HepG2 (cell line): Measurements from ENCODE around the gene TPI1. TPM values are rescaled to one million over a fixed set of nuclear protein-coding genes. Genes with fewer than 3 reads are reported as not detected.
A peak's percentile ranks its signal among the peaks of the same experiment; 100 is the strongest.

Source experiments
- ATAC-seq: fragments of 200-7000 bp; cut with Tn5 transposase; 3 replicates; pipeline ENCODE4 v1.9.1; 2020; ENCODE audit warnings: mild to moderate bottlenecking, moderate library complexity
- BruUV-seq: library from RNA; stranded (reverse); fragments of 400-500 nt; replicated peaks from 2 replicates; lab custom pipeline; 2021; lab: Mats Ljungman, UMichigan
- CTCF ChIA-PET: fragments of 300-600 bp; formaldehyde crosslinking; extraction: SDS; loops from one replicate; lab custom pipeline; 2021; ENCODE audit warnings: low total read pairs, inconsistent platforms, low intra/inter-chr PET ratio; lab: Yijun Ruan, JAX
- POLR2A ChIA-PET: fragments of 350-600 bp; sonication (Branson Sonifier 250); formaldehyde crosslinking; loops from one replicate; lab custom pipeline; 2020; ENCODE audit warnings: antibody characterized with exemption, inconsistent platforms; lab: Yijun Ruan, JAX
- DNase-seq: peaks from one replicate; pipeline ENCODE4 v3.0.0-alpha.2; 2015; ENCODE audit warnings: low spot score
- FAIRE-seq: peaks from 3 replicates; lab custom pipeline; 2011; peaks lifted over from hg19 to GRCh38; lab: Jason Lieb, UNC
- H2AFZ ChIP-seq: one replicate; pipeline ENCODE4 v1.6.1; 2011; ENCODE audit warnings: low read length, inconsistent platforms
- H3K27ac ChIP-seq: fragments of 300-600 bp; 3 replicates; pipeline ENCODE4 v1.8.0; 2011; ENCODE audit warnings: mixed run types, mild to moderate bottlenecking, mixed read lengths, low read length, inconsistent platforms; ENCODE audit not compliant: insufficient read depth; ENCODE audit errors: extremely low read length
- H3K27me3 ChIP-seq, 2 experiments: fragments of 200-600 bp in 1 of 2; 2 replicates in 1 of 2; 3 replicates in 1 of 2; pipeline versions ENCODE4 v1.6.0 to v1.8.0; 2011; ENCODE audit warnings: low read length in 2 of 2, mild to moderate bottlenecking in 2 of 2, moderate library complexity in 2 of 2, inconsistent platforms in 1 of 2; ENCODE audit not compliant: insufficient read depth in 2 of 2, control insufficient read depth in 1 of 2
- H3K36me3 ChIP-seq, 2 experiments: fragments of 200-600 bp in 1 of 2; replicated peaks in 1 of 2; 2 replicates in 1 of 2; 3 replicates in 1 of 2; pipeline versions ENCODE4 v1.5.1 to v1.8.0; 2011; ENCODE audit warnings: low read length in 2 of 2, inconsistent platforms in 1 of 2; ENCODE audit not compliant: insufficient read depth in 2 of 2, control insufficient read depth in 1 of 2
- H3K4me1 ChIP-seq: 2 replicates; pipeline ENCODE4 v1.5.1; 2012; ENCODE audit warnings: low read length, inconsistent platforms; ENCODE audit not compliant: insufficient read depth
- H3K4me2 ChIP-seq: 2 replicates; pipeline ENCODE4 v1.6.0; 2011; ENCODE audit warnings: low read depth, low read length, inconsistent platforms
- H3K4me3 ChIP-seq, 3 experiments: fragments of 200-600 bp in 1 of 3; sonication (generic), shearing (Covaris generic) in 1 of 3; replicated peaks in 1 of 3; 2 replicates each; pipeline ENCODE4 v1.5.1; 2011 to 2016; ENCODE audit warnings: low read length in 3 of 3, inconsistent platforms in 2 of 3, low read depth in 2 of 3, mild to moderate bottlenecking in 2 of 3, control low read depth in 1 of 3, mixed read lengths in 1 of 3; ENCODE audit not compliant: insufficient read depth in 1 of 3
- H3K79me2 ChIP-seq: one replicate; pipeline ENCODE4 v1.6.1; 2011; ENCODE audit warnings: low read length, inconsistent platforms; ENCODE audit not compliant: insufficient read depth
- H3K9ac ChIP-seq: 2 replicates; pipeline ENCODE4 v1.6.0; 2011; ENCODE audit warnings: mild to moderate bottlenecking, low read depth, low read length, inconsistent platforms; ENCODE audit not compliant: insufficient read depth
- H3K9me3 ChIP-seq: 2 replicates; pipeline ENCODE4 v1.5.1; 2012; ENCODE audit warnings: mild to moderate bottlenecking, low read length
- H4K20me1 ChIP-seq: 2 replicates; pipeline ENCODE4 v1.6.0; 2011; ENCODE audit warnings: inconsistent platforms, mild to moderate bottlenecking, low read length, moderate library complexity; ENCODE audit not compliant: insufficient read depth
- BORCS8-MEF2B ChIP-seq: sonication (generic); formaldehyde crosslinking; IDR thresholded peaks from 2 replicates; pipeline ENCODE4 v1.8.0; 2022; ENCODE audit warnings: mild to moderate bottlenecking, missing genetic modification reagents
- GATA4 ChIP-seq: sonication (generic); IDR thresholded peaks from 2 replicates; pipeline ENCODE4 v1.6.1; 2016; ENCODE audit warnings: antibody characterized with exemption, low read depth, borderline replicate concordance
- GMEB2 ChIP-seq: IDR thresholded peaks from 2 replicates; pipeline ENCODE4 v1.6.1; 2016; ENCODE audit warnings: missing biosample characterization, missing genetic modification reagents, low read depth
- KAT2B ChIP-seq: fragments of 150-350 bp; IDR thresholded peaks from 2 replicates; pipeline ENCODE4 v1.6.1; 2014; ENCODE audit warnings: low read depth, low read length, borderline replicate concordance
- LBX2 ChIP-seq: sonication (generic); formaldehyde crosslinking; IDR thresholded peaks from 2 replicates; pipeline ENCODE4 v1.5.0; 2020; ENCODE audit warnings: missing genetic modification reagents, mild to moderate bottlenecking, borderline replicate concordance
- MIER2 ChIP-seq: IDR thresholded peaks from 2 replicates; pipeline ENCODE4 v1.6.1; 2016; ENCODE audit warnings: missing biosample characterization, missing genetic modification reagents
- PHF8 ChIP-seq: sonication (generic); formaldehyde crosslinking; IDR thresholded peaks from 2 replicates; pipeline ENCODE4 v1.5.0; 2020; ENCODE audit warnings: missing genetic modification reagents
- PRPF4 ChIP-seq: fragments of 200-400 bp; formaldehyde crosslinking; IDR thresholded peaks from 2 replicates; pipeline ENCODE4 v1.6.1; 2016; ENCODE audit warnings: low read length, low read depth; ENCODE audit not compliant: poor library complexity, severe bottlenecking
- SAP130 ChIP-seq: IDR thresholded peaks from 2 replicates; pipeline ENCODE4 v1.6.1; 2016; ENCODE audit warnings: low read depth
- SRSF1 ChIP-seq: fragments of 200-400 bp; formaldehyde crosslinking; optimal IDR thresholded peaks from 2 replicates; pipeline ENCODE3; 2017; ENCODE audit warnings: mild to moderate bottlenecking, low read depth, low read length, moderate library complexity
- ZC3H13 ChIP-seq: sonication (generic); formaldehyde crosslinking; IDR thresholded peaks from 2 replicates; pipeline ENCODE4 v1.8.1; 2023; ENCODE audit warnings: mild to moderate bottlenecking, missing genetic modification reagents, moderate library complexity
- ZFP41 ChIP-seq: sonication (generic); formaldehyde crosslinking; IDR thresholded peaks from 2 replicates; pipeline ENCODE4 v1.4.0; 2020; ENCODE audit warnings: mild to moderate bottlenecking, missing genetic modification reagents, borderline replicate concordance
- ZFP91 ChIP-seq: sonication (generic); formaldehyde crosslinking; IDR thresholded peaks from 2 replicates; pipeline ENCODE4 v1.9.0; 2022; ENCODE audit warnings: missing genetic modification reagents, mild to moderate bottlenecking, borderline replicate concordance
- ZGPAT ChIP-seq: IDR thresholded peaks from 2 replicates; pipeline ENCODE4 v1.6.1; 2016; ENCODE audit warnings: mild to moderate bottlenecking
- ZNF263 ChIP-seq: sonication (generic); formaldehyde crosslinking; IDR thresholded peaks from 2 replicates; pipeline ENCODE4 v1.4.0; 2020; ENCODE audit warnings: missing genetic modification reagents
- ZNF335 ChIP-seq: sonication (generic); formaldehyde crosslinking; IDR thresholded peaks from 2 replicates; pipeline ENCODE4 v1.4.0; 2020; ENCODE audit warnings: missing genetic modification reagents
- ZNF362 ChIP-seq: sonication (generic); formaldehyde crosslinking; IDR thresholded peaks from 2 replicates; pipeline ENCODE4 v1.4.0; 2020; ENCODE audit warnings: missing genetic modification reagents, mild to moderate bottlenecking, borderline replicate concordance
- ZNF552 ChIP-seq: sonication (generic); formaldehyde crosslinking; IDR thresholded peaks from 2 replicates; pipeline ENCODE4 v1.9.0; 2022; ENCODE audit warnings: missing genetic modification reagents, mild to moderate bottlenecking, borderline replicate concordance
- ZNF605 ChIP-seq: sonication (generic); formaldehyde crosslinking; IDR thresholded peaks from 2 replicates; pipeline ENCODE4 v1.8.0; 2022; ENCODE audit warnings: mild to moderate bottlenecking, missing genetic modification reagents
- ZNF790 ChIP-seq: sonication (generic); formaldehyde crosslinking; IDR thresholded peaks from 2 replicates; pipeline ENCODE4 v1.8.0; 2022; ENCODE audit warnings: missing genetic modification reagents, mild to moderate bottlenecking, borderline replicate concordance
- WGBS: methylation state at CpG from one replicate; pipeline ENCODE4 v1.1.6; 2017; ENCODE audit warnings: low lambda C conversion rate; 5-methylcytosine and 5-hydroxymethylcytosine counted together
- in situ Hi-C: cut with HindIII; loops from 2 replicates; pipeline ENCODE4 v1.10.0; 2017; ENCODE audit warnings: low pct_unique_long_range_greater_than_20kb; ENCODE audit not compliant: extremely low pct_ligation_motif_present
- intact Hi-C: fragments of 100-400 bp; cut with micrococcal nuclease; formaldehyde crosslinking; loops from one replicate; pipeline ENCODE4 v1.10.0; 2022; ENCODE audit not compliant: unreplicated experiment
- polyA plus RNA-seq, 8 experiments: library from polyadenylated mRNA; depleted of rRNA in 3 of 8; stranded (reverse) in 7 of 8; unstranded in 1 of 8; fragments of >200 nt; fragmentation: Illumina TruSeq in 4 of 8; extraction: Trizol in 4 of 8; gene quantifications; 2 replicates each; pipeline versions ENCODE4 v1.2.1 to v1.2.3, GENCODE V29; 2011 to 2016; ENCODE audit warnings: low read depth in 4 of 8, missing spikeins in 1 of 8, mixed read lengths in 1 of 8; ENCODE audit not compliant: insufficient read depth in 1 of 8
- total RNA-seq, 5 experiments: library from RNA; depleted of rRNA; stranded (reverse); fragments of >200 nt; fragmentation: Illumina TruSeq; extraction: Trizol; gene quantifications; 2 replicates each; pipeline ENCODE4 v1.2.3, GENCODE V29; 2016; ENCODE audit warnings: low read depth in 1 of 5

The TPI1 gene
- total and polyA plus RNA-seq, 2 of the 13 experiments (the other 11 are each of a cell fraction or from before 2014, with no cell fraction given) = 945 to 2,535 TPM

- Histone ChIP-seq H4K20me1 (no peaks in the 10 kb centered on the region), H3K4me3 (no peak overlapping the region), H2AFZ (no peak overlapping the region), H3K9me3 (no peaks in the 10 kb centered on the region), H3K4me1 (peaks cover 55% of the 10 kb centered on the region), H3K9ac (no peak overlapping the region; the same call in 1 of the 2 replicates), H3K27me3 (no peaks in the 10 kb centered on the region), H3K27ac (peak overlapping the region; percentile 69), H3K36me3 (no peaks in the 10 kb centered on the region), H3K4me2 (peak overlapping the region; percentile 40), H3K79me2 (no peaks in the 10 kb centered on the region)
- in situ Hi-C loops = no loop called here
- ATAC-seq = peak; percentile 11
- FAIRE-seq = no peak
- ChIA-PET POLR2A (interaction anchor here (1.1 to 2.3 kb wide), 5 partner anchors 8 to 44 kb away, joined by 3 to 9 read pairs (median 5); partner anchors contain the start of genes C12orf57, RNU7-1, SPSB2 and TPI1), CTCF (no interaction called here)
- BruUV-seq = no TSS peak
- 39% methylated on average over 5 of the region's 5 CpGs for WGBS
- no peak for DNase-seq
- intact Hi-C loops = no loop called here
- no peak for TF ChIP-seq ZFP41 (CRISPR knock-in tag)
- TF ChIP-seq ZNF552 (CRISPR knock-in tag) = no peak
- TF ChIP-seq ZNF790 (CRISPR knock-in tag) = no peak
- TF ChIP-seq ZNF335 (CRISPR knock-in tag) = no peak
- no peak for TF ChIP-seq SRSF1
- TF ChIP-seq SAP130 (CRISPR knock-in tag) = no peak
- 0 out of 2 replicates have a peak, but pooled peaks have one; percentile 13 for TF ChIP-seq ZNF362 (CRISPR knock-in tag)
- no peak for TF ChIP-seq GATA4
- TF ChIP-seq ZNF263 (CRISPR knock-in tag) = no peak
- TF ChIP-seq GMEB2 (CRISPR knock-in tag) = no peak
- no peak for TF ChIP-seq ZC3H13 (CRISPR knock-in tag)
- no peak for TF ChIP-seq MIER2 (CRISPR knock-in tag)
- TF ChIP-seq LBX2 (CRISPR knock-in tag) = no peak
- TF ChIP-seq KAT2B = no peak
- TF ChIP-seq PRPF4 = no peak
- no peak for TF ChIP-seq ZFP91 (CRISPR knock-in tag)
- 0 out of 2 replicates have a peak, but pooled peaks have one; percentile 27 for TF ChIP-seq ZNF605 (CRISPR knock-in tag)
- no peak for TF ChIP-seq ZGPAT
- TF ChIP-seq PHF8 (CRISPR knock-in tag) = no peak
- TF ChIP-seq BORCS8-MEF2B (CRISPR knock-in tag) = no peak
These were observed 32.1 kb downstream of the TPI1 start for GRCh38 chr12:6899427-6899826.
